ENCODE data around the gene P2RY10. TPM values are rescaled to one million over a fixed set of nuclear protein-coding genes. Genes with fewer than 3 reads are reported as not detected.

The P2RY10 gene
- total RNA-seq, 1 experiment from 2014 or later: not detected

GRCh38 chrX:78957768-78958130 lies 12.6 kb downstream of the P2RY10 start:
- Histone ChIP-seq H3K9ac (ENCODE audit: extremely low read depth, insufficient read length, low read length) (no peak overlapping the region), H4K91ac (ENCODE audit: insufficient read length, low read depth, low read length) (no peak overlapping the region), H3K27ac (ENCODE audit: insufficient read length, low read depth, low read length) (no peak overlapping the region), H3K4me2 (ENCODE audit: insufficient read depth, insufficient read length, low read length) (no peak overlapping the region), H3K56ac (ENCODE audit: insufficient read length, low read depth, low read length) (no peak overlapping the region), H3K79me1 (ENCODE audit: insufficient read depth, low read depth, low read length, poor library complexity, severe bottlenecking) (no peaks in the 10 kb centered on the region), H3K14ac (ENCODE audit: insufficient read depth, low read length) (no peak overlapping the region), H2AK5ac (ENCODE audit: insufficient read length, low read length) (no peak overlapping the region), H2BK120ac (ENCODE audit: low read depth, low read length, poor library complexity, severe bottlenecking) (no peak overlapping the region), H4K20me1 (ENCODE audit: control insufficient read depth, insufficient read depth, insufficient read length) (no peaks in the 10 kb centered on the region), H4K5ac (ENCODE audit: insufficient read length, low read depth, low read length) (no peak overlapping the region), H3K18ac (ENCODE audit: insufficient read length, low read depth, low read length) (no peak overlapping the region), H3T11ph (ENCODE audit: low read length) (no peak overlapping the region), H2BK20ac (ENCODE audit: low read depth, low read length, poor library complexity, severe bottlenecking) (no peak overlapping the region), H3K4ac (ENCODE audit: low read depth, low read length) (no peak overlapping the region), H3K27me3 (ENCODE audit: insufficient read depth, low read length) (no peaks in the 10 kb centered on the region), H3K23me2 (ENCODE audit: insufficient read length, low read depth, low read length, poor library complexity, severe bottlenecking) (no peaks in the 10 kb centered on the region), H2AFZ (ENCODE audit: low read length) (no peak overlapping the region), H3K79me2 (ENCODE audit: insufficient read depth, low read length) (no peaks in the 10 kb centered on the region), H2BK12ac (ENCODE audit: insufficient read length, low read depth, low read length) (no peak overlapping the region), H2BK5ac (ENCODE audit: insufficient read length, low read length) (no peak overlapping the region), H3K9me3 (ENCODE audit: control insufficient read depth, low read depth, low read length) (peaks cover 54% of the 10 kb centered on the region), H4K8ac (replicated peaks; ENCODE audit: insufficient read length, low read depth, low read length) (no peak overlapping the region), H3K4me1 (ENCODE audit: insufficient read depth, low read length) (no peaks in the 10 kb centered on the region), H3K23ac (ENCODE audit: insufficient read length, low read depth, low read length) (no peak overlapping the region), H2BK15ac (ENCODE audit: low read depth, low read length) (no peak overlapping the region)
- no peak for TF ChIP-seq CTCF (conservative IDR thresholded peaks at IDR 0.05)
- Mint-ChIP-seq H3K9me3 (peaks cover 58 to 73% of the 10 kb centered on the region in 2 experiments), H3K27me3 (ENCODE audit: low read depth) (no peaks in the 10 kb centered on the region), H3K27ac (no peak overlapping the region), H3K4me3 (no peak overlapping the region), H3K4me1 (peaks cover 5% of the 10 kb centered on the region in 2 experiments; a peak in 2 of 4 replicates), H3K36me3 (ENCODE audit: insufficient read depth in 1 of 3, low read depth in 3 of 3) (peaks cover 0 to 2% (median 0%) of the 10 kb centered on the region in 3 experiments; a peak in 2 of 7 replicates)
- DNase-seq: no peak

Measured in H9 (cell line).